OCI-LY3 (cell line): Measurements from ENCODE around the gene PTTG1IP.

Experiments used
- EZH2phosphoT487 ChIP-seq: fragments of 200-600 bp; shearing (Covaris generic); IDR thresholded peaks from 2 replicates; pipeline ENCODE4 v1.6.1; 2018; ENCODE audit warnings: antibody characterized with exemption, mixed run types, low read depth
- TF ChIP-seq, protein P1 (sequence below): fragments of 200-600, 300-600 bp; sonication (generic); IDR thresholded peaks from 2 replicates; pipeline ENCODE4 v1.5.1; 2014; ENCODE audit warnings: antibody characterized with exemption, low read length, low read depth

DNA sequence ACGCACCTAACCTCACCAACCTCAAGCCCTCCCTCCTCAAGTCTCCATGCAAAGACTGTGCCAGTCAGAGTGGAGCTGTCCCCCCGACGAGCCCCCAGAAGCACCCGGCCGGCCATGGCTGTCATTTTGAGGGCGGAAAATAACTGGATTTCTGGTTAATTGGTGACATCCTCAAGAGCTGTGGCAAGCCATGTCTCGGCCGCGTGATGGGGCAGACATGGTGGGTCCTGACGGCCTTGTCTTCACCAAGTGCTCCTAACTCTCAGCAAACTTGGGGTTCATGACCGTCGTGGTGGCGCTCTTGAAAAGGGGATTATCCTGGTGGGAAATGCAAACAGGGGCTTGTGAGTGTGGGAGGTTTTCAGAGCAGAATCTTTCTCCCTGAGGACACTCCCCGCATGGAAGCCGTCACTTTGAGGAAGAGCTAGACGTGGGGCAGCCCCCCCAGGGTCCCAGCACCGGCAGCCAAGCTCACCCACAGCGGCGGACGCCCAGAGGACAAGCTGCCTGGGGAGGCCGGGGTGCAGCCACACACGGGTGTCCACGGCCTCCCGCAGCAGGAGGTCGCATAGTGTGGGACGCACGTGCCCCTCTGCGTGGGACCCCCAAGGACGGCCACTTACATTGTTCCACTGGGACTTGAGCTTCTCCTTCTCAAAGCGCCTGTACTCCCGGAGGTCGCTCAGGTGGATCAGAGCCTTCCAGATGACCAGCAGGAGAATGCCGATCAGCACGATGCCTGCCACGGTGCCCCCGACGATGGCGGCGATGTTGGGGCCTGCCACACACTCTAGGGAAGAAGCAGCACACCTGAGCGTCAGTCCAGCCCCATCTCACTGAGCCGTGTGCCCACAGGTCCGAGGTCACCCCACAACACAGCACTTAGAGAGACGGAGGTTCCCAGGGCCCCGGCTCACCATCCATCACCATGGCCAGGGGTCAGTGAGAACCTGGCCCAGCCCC, 12.9 kb upstream of the PTTG1IP start:
- TF ChIP-seq, protein P1, sequence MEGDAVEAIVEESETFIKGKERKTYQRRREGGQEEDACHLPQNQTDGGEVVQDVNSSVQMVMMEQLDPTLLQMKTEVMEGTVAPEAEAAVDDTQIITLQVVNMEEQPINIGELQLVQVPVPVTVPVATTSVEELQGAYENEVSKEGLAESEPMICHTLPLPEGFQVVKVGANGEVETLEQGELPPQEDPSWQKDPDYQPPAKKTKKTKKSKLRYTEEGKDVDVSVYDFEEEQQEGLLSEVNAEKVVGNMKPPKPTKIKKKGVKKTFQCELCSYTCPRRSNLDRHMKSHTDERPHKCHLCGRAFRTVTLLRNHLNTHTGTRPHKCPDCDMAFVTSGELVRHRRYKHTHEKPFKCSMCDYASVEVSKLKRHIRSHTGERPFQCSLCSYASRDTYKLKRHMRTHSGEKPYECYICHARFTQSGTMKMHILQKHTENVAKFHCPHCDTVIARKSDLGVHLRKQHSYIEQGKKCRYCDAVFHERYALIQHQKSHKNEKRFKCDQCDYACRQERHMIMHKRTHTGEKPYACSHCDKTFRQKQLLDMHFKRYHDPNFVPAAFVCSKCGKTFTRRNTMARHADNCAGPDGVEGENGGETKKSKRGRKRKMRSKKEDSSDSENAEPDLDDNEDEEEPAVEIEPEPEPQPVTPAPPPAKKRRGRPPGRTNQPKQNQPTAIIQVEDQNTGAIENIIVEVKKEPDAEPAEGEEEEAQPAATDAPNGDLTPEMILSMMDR = no peak
- no peak for TF ChIP-seq EZH2phosphoT487
